GM18511 (cell line): ENCODE results near the gene SLC16A5.
"Not testable (repeated sequence)": the region's sequence is repeated elsewhere in the genome, so short reads cannot be mapped to it uniquely, and the experiment has no call there.

ENCODE experiments used
- ATAC-seq: cut with Tn5 transposase; IDR thresholded peaks from one replicate; pipeline ENCODE4 v1.9.1; 2021; ENCODE audit warnings: mild to moderate bottlenecking, moderate library complexity; ENCODE audit not compliant: unreplicated experiment

SLC16A5 gene

DNA sequence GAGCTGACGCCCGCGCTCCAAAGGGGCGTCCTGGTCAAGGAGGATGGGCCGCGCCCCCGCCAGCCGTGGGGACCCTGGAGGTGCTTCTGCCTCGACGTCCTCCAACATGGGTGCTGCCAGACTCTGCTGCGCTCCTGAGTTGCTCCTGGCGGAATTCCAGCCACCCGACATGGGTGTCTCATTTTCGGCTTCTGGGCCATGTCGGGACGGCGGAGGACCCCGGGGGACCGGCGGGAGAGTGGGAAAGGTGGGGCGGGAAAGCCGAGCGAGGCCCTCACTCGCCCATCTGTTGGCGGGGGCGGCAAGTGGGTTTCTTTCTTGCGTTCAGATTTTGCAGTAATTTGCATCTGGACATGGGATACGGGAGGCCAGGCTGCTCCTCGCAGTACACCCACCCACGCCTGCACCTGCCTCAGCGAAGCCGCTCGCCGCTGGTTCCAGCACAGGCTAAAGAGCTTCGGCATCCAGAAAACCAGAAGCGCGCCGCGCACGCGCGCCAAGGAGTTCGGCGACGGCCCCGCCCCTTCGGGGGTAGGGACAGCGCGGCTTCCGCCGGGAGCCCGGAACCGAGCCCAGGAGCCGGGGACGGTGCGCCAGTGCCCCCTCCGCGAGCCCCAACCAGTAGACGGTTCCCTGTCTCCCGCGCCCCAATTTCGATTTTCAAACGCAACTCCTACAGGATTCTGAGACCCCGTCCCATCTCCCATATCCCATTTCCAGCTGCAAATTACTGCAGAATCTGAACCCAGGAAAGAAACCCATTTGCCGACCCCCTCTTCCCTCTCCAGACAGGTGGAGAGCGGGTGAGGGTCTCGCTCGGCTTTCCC lies 21.9 kb downstream of the SLC16A5 start, which contains the start of gene ARMC7:
Gene ARMC7 (plus strand): TSS at position 563 of the 827 bp plus-strand sequence. CDS start 320 bp downstream, outside the sequence.
- peak; percentile 66 for ATAC-seq

DNA sequence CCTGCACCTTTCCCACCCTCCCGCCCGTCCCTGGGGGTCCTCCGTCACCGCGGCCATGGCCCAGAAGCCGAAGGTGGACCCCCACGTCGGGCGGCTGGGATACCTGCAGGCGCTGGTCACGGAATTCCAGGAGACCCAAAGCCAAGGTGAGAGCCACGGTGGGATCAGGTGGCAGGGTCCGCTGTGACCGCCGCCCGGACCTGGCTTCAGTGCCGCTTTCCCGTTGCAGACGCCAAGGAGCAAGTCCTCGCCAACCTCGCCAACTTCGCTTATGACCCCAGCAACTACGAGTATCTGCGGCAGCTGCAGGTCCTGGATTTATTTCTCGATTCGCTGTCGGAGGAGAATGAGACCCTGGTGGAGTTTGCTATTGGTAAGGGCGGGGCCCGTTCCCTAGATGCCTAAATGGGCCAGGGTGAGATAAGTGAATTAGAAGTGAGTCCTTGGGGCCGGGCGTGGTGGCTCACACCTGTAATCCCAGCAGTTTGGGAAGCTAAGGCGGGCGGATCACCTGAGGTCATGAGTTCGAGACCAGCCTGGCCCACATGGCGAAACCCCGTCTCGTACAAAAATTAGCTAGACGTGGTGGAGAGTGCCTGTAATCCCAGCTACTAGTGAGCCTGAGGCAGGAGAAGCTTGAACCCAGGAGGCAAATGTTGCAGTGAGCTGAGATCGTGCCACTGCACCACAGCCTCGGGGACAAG lies 22.6 kb downstream of the SLC16A5 start:
- no peak for ATAC-seq

DNA sequence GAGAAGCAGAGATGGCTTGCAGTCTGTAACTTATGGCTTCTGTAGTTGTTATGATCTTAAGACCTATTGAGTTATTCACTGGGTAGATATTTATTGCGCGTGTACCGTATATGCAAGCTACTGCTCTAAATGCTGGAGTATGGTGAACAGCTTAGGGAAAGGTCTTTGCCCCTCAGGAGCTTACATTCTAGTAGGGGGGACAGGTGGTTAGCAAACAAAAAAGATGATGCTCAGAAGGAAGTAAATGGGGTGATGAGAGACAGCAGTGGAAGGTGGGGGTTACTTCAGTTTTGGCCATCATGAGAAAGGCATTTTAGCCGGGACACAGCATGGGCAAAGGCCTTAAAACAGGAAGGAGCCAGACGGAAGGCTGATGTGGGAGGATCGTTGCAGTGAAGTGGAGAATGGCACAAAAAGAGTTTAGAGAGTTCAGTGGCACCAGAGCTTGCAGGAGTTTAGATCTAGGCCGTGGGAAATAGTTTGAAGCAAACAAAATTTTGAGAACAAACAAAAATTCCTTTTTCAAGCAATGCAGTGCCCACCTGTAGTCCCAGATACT lies 24.1 kb downstream of the SLC16A5 start:
- no peak for ATAC-seq

DNA sequence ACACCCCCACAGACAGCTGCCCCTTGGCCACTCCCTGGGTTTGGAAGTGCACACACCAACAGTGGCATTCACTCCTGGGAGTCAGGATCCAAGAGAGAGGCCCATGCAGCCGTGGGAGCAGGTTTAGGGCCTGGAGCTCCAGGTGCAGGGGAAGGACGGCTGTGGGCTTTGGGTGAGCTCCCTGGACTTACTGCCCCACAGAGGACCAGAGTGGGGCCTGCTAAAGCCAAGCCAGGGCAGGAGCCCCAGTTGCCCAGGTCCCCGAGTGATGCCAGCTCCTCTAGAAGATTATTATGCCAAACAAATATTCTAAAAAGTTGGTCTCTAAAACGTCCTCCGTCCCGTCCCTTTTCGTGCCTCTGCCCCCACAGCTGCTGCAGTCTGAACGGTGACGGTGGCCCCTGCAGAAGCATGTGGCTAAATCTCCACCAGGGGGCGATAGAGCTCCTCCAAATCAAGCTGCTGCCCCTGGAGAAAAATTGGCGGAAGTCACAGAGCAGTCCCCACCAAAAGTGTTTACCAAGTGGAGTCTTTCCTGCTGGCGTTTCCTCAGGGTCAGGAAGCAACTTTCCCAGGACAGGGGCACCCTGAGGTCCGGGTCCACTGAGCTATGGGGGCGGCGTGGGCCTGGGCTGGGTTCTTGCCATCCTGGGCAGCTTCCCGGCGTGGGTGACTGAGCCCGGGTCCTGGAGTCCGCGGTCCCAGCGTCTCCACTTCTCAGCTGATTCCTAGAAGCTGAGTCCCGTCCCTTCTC lies 26.2 kb downstream of the SLC16A5 start:
- ATAC-seq: peak; percentile 58

GRCh38 chr17:75114552-75115314 lies 27.0 kb downstream of the SLC16A5 start:
- no peak for ATAC-seq

DNA sequence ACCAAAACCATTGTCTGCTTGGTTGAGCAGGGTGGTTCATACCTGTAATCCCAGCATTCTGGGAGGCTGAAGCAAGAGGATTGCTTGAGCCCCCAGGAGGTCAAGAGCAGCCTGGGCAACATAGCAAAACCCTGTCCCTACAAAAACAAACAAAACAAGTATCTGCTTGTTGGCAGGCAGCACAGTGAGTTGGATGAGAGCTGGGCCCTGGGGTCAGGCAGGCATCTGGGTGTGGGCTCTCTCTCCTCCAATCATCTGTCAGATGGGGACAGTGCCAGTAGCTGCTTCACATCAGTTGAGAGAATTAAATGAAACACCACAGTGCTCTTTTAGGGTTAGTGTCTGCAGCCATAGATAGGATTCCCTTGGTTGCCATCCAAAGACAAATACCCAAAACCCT lies 27.8 kb downstream of the SLC16A5 start:
- ATAC-seq: no peak

- ATAC-seq: no peak
Observed at GRCh38 chr17:75116737-75117136, 29.0 kb downstream of the SLC16A5 start.

DNA sequence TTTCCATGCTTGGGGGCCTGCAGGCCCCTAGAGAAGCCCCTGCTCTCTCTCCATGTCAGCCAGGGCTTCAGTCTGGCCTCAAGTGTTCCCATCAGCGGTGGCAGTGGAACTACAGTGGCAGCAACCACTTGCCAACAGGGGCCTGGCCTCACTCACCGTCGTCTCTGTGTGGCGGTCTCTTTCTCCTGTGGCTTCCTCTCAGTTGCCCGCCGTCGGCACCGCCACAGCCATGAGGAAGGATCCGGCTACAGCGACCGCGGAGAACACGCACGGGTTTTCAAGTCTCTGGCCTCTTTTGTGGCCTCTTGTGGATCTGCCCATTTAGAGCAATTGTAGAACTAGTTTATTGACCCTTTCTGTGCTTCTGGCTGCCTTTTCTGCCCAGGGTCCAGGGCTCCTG lies 30.6 kb downstream of the SLC16A5 start:
- no peak for ATAC-seq

DNA sequence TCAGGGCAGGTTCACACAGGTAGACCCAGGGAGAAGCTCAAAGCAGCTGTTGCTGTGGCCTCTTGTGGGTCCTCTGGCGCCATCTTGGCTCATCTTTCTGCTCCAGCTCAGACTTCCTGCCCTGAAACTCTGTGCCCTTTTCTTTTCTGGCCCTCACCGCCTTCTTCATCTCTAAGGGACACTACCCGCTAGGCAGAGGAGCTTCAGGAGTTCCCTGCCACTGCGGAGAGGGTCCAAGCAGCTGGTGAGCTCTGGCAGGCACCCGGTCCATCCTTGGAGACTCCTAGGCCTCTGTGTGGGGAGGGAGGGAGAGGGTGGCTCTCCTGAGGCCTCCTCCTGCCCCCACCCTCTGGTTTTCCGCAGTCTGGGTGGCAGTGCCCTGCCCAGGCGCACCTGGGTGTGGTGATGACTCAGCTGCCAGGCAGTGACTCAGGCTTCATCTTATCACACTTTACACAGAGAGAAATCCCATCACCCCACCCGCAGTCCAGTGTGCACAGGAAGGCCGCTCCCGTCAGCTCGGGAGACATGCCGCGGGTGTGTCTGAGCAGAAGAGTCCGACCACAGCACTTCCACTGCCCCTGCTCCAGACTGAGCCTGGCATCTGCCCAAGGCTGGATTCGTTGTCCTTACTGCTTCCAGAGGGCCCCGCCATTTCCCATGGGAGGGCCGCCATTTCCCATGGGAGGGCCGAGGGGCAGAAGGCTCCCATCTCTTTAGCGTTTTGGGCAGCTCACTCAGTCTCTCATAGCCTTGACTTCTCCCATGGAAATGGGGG lies 36.5 kb downstream of the SLC16A5 start:
- ATAC-seq: no peak

DNA sequence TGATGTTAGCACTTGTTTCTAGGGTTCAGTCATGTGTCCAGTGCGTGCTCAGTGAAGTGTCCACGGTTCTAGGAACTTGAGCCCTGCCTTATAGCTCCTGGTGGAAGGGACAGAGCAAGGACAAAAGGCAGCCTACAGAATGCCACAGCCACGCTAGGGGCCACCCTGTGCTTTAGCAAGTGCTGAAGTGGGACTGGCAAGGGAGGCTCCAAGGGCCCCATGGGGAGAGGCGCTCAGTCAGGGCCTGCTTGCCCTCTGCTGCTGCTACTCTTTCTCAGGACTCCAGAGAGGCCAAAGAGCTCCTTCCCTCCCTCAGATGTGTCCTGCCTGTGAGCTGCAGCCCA lies 37.0 kb downstream of the SLC16A5 start:
- no peak for ATAC-seq

DNA sequence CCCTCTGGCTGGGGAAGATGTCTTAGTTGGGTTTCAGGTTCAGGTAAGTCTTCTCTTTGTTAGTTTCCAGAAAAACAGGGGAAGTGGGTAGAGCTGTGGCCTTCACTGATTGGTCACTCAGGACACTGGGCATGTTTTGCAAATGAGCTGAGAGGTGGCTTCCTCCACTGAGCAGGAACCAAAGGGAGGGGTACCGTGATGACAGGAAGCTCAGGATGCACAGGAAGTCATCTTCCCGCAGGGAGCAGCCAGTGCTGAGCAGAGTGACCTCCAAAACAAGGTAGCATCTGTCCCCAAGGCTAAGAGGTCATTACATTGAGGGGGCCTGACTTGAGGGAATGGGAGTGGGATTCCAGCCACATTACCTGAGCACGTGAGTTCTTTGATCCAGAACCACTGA lies 38.2 kb downstream of the SLC16A5 start:
- ATAC-seq: no peak

DNA sequence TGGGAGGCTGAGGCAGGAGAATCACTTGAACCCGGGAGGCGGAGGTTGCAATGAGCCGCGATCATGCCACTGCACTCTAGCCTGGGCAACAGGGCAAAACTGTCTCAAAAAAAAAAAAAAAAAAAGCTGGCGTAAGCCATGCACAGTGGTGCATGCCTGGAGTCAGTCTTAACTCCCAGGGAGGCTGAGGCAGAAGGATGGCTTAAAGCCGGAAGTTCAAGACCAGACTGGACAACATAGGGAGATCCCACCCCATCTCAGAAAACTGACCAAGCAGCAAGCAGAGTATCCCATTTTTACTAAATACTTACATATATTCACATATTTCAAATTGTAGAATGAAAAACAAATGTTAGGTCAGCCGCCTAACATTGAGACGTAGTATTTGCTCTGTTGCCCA lies 39.2 kb downstream of the SLC16A5 start:
- ATAC-seq: no peak

- not testable (repeated sequence) for ATAC-seq
Observed at GRCh38 chr17:75127936-75128335, 40.2 kb downstream of the SLC16A5 start.

- ATAC-seq: no peak
Observed at GRCh38 chr17:75128694-75129505, 41.1 kb downstream of the SLC16A5 start.

- no peak for ATAC-seq
Observed at GRCh38 chr17:75129576-75129975, 41.8 kb downstream of the SLC16A5 start.

- ATAC-seq: no peak
Observed at GRCh38 chr17:75130059-75130631, 42.4 kb downstream of the SLC16A5 start.

DNA sequence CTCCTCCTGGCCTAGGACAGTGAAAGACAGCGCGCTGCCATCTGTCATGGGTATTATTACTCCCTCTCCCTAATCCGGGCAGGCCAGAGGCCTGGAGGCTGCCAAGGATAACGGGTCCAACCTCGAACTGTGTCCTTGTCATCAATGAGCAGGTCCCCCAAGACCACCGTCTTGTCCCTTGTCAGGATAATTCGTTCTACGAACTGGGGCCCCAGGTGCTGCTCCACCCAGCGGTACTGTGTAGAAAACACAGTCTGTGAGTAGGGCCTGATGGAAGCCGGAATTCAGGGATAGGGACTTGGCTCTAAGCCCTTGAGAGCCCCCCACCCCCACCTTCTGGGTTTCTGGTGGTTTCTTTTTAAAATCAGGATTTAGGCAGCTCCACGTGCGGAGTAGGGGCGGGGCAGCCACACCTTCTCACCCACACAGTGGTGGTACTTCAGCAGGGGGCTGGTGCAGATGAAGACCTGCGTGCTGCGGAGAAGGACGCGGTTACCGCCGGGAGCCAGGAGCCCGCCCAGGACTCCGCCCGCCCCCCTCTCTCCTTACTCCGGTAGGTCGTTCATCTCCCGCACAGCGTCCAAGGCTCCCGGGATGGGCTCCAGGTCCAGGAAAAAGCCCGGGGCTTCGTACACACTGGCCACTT lies 43.0 kb downstream of the SLC16A5 start:
- peak; percentile 32 for ATAC-seq
